ENCODE data around the gene NATD1. TPM values are rescaled to one million over a fixed set of nuclear protein-coding genes. Genes with fewer than 3 reads are reported as not detected.

Gene NATD1
- total and polyA plus RNA-seq, 9 of the 15 experiments (the other 6 are each of a cell fraction or from before 2014, with no cell fraction given), result 0.24 to 5.4 (median 1.6) TPM

DNA sequence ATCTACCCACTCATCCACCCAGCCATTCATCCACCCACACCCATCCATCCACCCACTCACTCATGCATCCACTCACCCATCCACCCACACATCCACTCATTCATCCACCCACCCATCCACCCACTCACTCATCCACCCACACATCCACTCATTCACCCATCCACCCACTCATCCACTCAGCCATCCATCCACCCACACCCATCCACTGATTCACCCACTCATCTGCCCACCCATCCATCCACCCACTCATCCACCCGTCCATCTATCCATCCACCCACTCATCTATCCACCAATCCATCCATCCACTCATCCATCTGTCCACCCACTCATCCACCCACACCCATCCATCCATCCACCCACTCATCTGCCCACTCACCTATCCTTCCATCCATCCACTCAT is 17.3 kb downstream of the NATD1 start:
- intact Hi-C loops (cut with micrococcal nuclease), result no loop called here
- TF ChIP-seq TEAD4 (IDR thresholded peaks at IDR 0.05; ENCODE audit: low read length) (peak; percentile 40), TEAD4 (CRISPR knock-in tag; IDR thresholded peaks at IDR 0.05; ENCODE audit: borderline replicate concordance) (no peak), EGR1 (conservative IDR thresholded peaks at IDR 0.05) (peak; percentile 99), POLR2A (conservative IDR thresholded peaks at IDR 0.05) (0 out of 2 replicates have a peak, but pooled peaks have one; percentile 21), HIVEP1 (CRISPR knock-in tag; IDR thresholded peaks at IDR 0.05) (no peak), HNRNPUL1 (IDR thresholded peaks at IDR 0.05; ENCODE audit: low read length) (no peak), MTA3 (IDR thresholded peaks at IDR 0.05; ENCODE audit: borderline replicate concordance) (no peak), MYBL2 (IDR thresholded peaks at IDR 0.05; ENCODE audit: low read depth) (no peak), MYBL2 (CRISPR knock-in tag; IDR thresholded peaks at IDR 0.05; ENCODE audit: borderline replicate concordance) (no peak), ZNF408 (CRISPR knock-in tag; IDR thresholded peaks at IDR 0.05; ENCODE audit: low read depth) (no peak), HDAC1 (IDR thresholded peaks at IDR 0.05) (no peak), HDAC8 (tag; IDR thresholded peaks at IDR 0.05) (no peak), PHB2 (IDR thresholded peaks at IDR 0.05; ENCODE audit: low read depth) (no peak), PTTG1 (tag; IDR thresholded peaks at IDR 0.05; ENCODE audit: low read depth) (no peak), ZNF133 (CRISPR knock-in tag; IDR thresholded peaks at IDR 0.05) (no peak), SNIP1 (IDR thresholded peaks at IDR 0.05; ENCODE audit: low read depth) (no peak)
- TF ChIP-seq, protein P1, sequence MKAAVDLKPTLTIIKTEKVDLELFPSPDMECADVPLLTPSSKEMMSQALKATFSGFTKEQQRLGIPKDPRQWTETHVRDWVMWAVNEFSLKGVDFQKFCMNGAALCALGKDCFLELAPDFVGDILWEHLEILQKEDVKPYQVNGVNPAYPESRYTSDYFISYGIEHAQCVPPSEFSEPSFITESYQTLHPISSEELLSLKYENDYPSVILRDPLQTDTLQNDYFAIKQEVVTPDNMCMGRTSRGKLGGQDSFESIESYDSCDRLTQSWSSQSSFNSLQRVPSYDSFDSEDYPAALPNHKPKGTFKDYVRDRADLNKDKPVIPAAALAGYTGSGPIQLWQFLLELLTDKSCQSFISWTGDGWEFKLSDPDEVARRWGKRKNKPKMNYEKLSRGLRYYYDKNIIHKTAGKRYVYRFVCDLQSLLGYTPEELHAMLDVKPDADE (conservative IDR thresholded peaks at IDR 0.05; ENCODE audit: control insufficient read depth, low read depth, low read length), result no peak
- TF ChIP-seq, protein P2, sequence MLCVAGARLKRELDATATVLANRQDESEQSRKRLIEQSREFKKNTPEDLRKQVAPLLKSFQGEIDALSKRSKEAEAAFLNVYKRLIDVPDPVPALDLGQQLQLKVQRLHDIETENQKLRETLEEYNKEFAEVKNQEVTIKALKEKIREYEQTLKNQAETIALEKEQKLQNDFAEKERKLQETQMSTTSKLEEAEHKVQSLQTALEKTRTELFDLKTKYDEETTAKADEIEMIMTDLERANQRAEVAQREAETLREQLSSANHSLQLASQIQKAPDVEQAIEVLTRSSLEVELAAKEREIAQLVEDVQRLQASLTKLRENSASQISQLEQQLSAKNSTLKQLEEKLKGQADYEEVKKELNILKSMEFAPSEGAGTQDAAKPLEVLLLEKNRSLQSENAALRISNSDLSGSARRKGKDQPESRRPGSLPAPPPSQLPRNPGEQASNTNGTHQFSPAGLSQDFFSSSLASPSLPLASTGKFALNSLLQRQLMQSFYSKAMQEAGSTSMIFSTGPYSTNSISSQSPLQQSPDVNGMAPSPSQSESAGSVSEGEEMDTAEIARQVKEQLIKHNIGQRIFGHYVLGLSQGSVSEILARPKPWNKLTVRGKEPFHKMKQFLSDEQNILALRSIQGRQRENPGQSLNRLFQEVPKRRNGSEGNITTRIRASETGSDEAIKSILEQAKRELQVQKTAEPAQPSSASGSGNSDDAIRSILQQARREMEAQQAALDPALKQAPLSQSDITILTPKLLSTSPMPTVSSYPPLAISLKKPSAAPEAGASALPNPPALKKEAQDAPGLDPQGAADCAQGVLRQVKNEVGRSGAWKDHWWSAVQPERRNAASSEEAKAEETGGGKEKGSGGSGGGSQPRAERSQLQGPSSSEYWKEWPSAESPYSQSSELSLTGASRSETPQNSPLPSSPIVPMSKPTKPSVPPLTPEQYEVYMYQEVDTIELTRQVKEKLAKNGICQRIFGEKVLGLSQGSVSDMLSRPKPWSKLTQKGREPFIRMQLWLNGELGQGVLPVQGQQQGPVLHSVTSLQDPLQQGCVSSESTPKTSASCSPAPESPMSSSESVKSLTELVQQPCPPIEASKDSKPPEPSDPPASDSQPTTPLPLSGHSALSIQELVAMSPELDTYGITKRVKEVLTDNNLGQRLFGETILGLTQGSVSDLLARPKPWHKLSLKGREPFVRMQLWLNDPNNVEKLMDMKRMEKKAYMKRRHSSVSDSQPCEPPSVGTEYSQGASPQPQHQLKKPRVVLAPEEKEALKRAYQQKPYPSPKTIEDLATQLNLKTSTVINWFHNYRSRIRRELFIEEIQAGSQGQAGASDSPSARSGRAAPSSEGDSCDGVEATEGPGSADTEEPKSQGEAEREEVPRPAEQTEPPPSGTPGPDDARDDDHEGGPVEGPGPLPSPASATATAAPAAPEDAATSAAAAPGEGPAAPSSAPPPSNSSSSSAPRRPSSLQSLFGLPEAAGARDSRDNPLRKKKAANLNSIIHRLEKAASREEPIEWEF (CRISPR knock-in tag; IDR thresholded peaks at IDR 0.05), result no peak
- TF ChIP-seq, protein P3, sequence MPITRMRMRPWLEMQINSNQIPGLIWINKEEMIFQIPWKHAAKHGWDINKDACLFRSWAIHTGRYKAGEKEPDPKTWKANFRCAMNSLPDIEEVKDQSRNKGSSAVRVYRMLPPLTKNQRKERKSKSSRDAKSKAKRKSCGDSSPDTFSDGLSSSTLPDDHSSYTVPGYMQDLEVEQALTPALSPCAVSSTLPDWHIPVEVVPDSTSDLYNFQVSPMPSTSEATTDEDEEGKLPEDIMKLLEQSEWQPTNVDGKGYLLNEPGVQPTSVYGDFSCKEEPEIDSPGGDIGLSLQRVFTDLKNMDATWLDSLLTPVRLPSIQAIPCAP (CRISPR knock-in tag; IDR thresholded peaks at IDR 0.05; ENCODE audit: borderline replicate concordance), result no peak

More for the DNA sequence above, 17.3 kb downstream of the NATD1 start:
- Histone ChIP-seq H2AFZ (ENCODE audit: low read depth, low read length) (no peak overlapping the region), H4K20me1 (replicated peaks; ENCODE audit: control insufficient read depth, insufficient read depth, low read length) (no peaks in the 10 kb centered on the region), H3K79me2 (ENCODE audit: control insufficient read depth, insufficient read depth, low read length) (no peaks in the 10 kb centered on the region), H3K9me1 (ENCODE audit: control insufficient read depth, insufficient read depth, low read length) (no peaks in the 10 kb centered on the region), H3K4me3 (no peak overlapping the region), H3K36me3 (ENCODE audit: control insufficient read depth, insufficient read depth, low read length) (no peaks in the 10 kb centered on the region), H3K9me3 (replicated peaks; ENCODE audit: control insufficient read depth, insufficient read depth, low read depth, low read length) (no peaks in the 10 kb centered on the region), H3K27ac (ENCODE audit: extremely low read depth, low read depth, low read length) (no peak overlapping the region), H3K4me2 (ENCODE audit: insufficient read depth, low read length) (no peak overlapping the region), H3K27me3 (ENCODE audit: control insufficient read depth in 2 of 2, insufficient read depth in 2 of 2, low read length in 2 of 2) (no peaks in the 10 kb centered on the region), H3K9ac (ENCODE audit: insufficient read depth in 1 of 2, low read depth in 2 of 2, low read length in 2 of 2) (no peak overlapping the region), H3K4me1 (replicated peaks in 1 of 2; ENCODE audit: control insufficient read depth in 2 of 2, insufficient read depth in 2 of 2, low read length in 2 of 2) (peaks cover 2 to 9% of the 10 kb centered on the region in 2 experiments; a peak in 3 of 5 replicates)
- WGBS (ENCODE audit: insufficient coverage, low coverage, missing lambda C conversion rate), result 0% methylated on average over 1 of the region's 1 CpG
- BruUV-seq (replicated peaks), result no TSS peak
- FAIRE-seq, result no peak
- ATAC-seq, result no peak
- POLR2A ChIA-PET, result no interaction called here
- in situ Hi-C loops (cut with MboI), result no loop called here
- DNase-seq (ENCODE audit: extremely low read depth in 1 of 4, low spot score in 3 of 4), result no peak
- CTCF ChIA-PET (ENCODE audit: low intra/inter-chr PET ratio), result no interaction called here

All from K562 (cell line).